NB4 (cell line): ENCODE measurements around the gene ACADVL.

Source experiments
- POLR2A ChIP-seq: IDR thresholded peaks from 2 replicates; pipeline ENCODE4 v1.6.1; 2011; ENCODE audit warnings: mild to moderate bottlenecking; ENCODE audit not compliant: insufficient read length; ENCODE audit errors: extremely low read depth
- TF ChIP-seq, protein P1 (sequence below): IDR thresholded peaks from one replicate; pipeline ENCODE4 v1.5.1; 2012; ENCODE audit warnings: low read depth, low read length

DNA sequence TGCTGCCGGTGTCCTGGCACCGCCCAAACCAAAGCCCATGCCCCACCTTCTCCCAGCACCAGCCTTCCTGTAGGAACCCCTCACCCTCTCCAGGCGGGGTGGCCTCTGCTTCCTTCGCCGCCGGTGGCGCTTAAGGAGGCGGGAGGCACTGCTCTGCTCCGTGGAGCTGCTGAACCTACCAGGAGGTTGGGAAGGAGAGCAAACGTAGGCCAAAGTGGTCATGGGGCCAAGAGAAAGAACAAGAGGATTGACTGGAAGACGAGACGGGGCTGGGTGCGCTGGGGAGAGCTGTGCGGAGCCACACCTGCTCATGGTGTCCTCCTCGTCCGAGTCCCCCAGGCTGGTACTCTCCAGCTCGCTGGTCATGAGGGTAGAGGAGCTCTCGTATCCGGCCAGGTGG lies 9.8 kb downstream of the ACADVL start:
- TF ChIP-seq, protein P1, sequence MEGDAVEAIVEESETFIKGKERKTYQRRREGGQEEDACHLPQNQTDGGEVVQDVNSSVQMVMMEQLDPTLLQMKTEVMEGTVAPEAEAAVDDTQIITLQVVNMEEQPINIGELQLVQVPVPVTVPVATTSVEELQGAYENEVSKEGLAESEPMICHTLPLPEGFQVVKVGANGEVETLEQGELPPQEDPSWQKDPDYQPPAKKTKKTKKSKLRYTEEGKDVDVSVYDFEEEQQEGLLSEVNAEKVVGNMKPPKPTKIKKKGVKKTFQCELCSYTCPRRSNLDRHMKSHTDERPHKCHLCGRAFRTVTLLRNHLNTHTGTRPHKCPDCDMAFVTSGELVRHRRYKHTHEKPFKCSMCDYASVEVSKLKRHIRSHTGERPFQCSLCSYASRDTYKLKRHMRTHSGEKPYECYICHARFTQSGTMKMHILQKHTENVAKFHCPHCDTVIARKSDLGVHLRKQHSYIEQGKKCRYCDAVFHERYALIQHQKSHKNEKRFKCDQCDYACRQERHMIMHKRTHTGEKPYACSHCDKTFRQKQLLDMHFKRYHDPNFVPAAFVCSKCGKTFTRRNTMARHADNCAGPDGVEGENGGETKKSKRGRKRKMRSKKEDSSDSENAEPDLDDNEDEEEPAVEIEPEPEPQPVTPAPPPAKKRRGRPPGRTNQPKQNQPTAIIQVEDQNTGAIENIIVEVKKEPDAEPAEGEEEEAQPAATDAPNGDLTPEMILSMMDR, result no peak
- no peak for TF ChIP-seq POLR2A
